ENCODE data around the gene ST6GALNAC3.
"Not testable (repeated sequence)": the region's sequence is repeated elsewhere in the genome, so short reads cannot be mapped to it uniquely, and the experiment has no call there.

ST6GALNAC3 gene

DNA sequence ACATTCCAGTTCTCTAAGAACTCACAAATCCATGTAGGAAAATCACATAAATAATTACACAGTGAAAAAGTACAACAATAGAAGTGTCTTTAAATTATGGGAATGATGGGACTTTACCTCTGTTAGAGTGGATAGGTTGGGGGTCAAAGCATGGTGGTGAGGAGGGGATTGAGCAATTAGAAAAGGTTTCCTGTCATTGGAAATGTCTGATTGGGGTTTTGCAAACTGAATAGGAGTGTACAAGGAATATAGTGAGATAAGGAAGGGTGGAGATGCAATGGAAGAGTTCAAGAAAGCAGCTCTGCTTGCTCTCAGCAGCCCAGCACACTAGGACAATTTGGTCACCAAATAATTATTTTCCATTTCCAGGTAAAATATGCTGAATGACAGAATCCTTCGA lies 238.8 kb downstream of the ST6GALNAC3 start:
- DNase-seq (ENCODE audit: insufficient read length, low spot score): no peak

DNA sequence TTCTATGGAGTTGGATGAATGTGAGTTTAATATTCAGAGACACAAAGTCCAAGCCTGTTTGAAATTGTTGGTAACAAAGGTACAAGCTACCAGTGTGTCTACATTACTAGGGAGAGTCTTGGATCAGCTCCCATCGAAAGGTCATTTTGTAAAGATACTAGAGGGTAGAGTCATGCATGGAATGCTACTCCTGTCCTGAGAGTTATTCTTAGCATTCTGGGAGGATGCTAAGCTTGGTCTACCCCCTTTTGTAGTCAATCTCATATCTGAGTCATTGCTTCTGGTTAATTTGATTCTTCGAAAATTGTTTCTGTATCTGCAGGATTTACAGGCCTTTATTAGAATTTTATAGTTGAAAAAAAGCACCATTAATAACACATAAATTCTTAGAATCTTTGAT lies 240.2 kb downstream of the ST6GALNAC3 start:
- FAIRE-seq (no peak), DNase-seq (ENCODE audit: insufficient read length, low spot score) (no peak)

More for the DNA sequence above, 238.8 kb downstream of the ST6GALNAC3 start:
- no peak for FAIRE-seq

DNA sequence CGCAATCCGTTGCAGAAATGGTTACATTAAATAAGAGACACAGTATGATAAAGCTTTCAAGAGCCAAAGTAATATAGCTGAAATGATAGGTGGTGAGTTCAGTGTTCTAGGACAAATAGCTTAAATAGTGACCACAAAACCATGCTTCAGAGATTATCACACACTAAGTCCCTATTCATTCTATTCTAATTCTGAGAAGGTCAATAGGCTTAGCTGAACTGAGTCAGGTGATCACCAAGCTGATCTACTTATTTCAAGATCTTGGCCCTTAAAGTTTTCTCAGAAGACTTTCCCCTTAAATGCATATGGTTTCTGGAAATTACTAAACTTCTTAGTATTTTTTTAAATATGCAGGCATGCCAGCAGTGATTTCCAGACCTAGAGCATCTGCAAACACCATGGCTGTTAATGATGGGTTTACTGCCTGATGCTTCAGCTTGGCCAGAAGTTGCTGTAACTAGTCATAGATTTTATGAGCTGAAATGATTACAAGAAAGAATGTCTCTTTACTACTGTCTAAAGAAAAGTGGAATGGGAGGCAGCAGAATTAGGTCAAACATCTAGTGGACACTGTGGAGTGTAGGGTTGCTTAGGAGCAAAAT lies 242.9 kb downstream of the ST6GALNAC3 start:
- no peak for FAIRE-seq
- no peak for DNase-seq (ENCODE audit: insufficient read length, low spot score)

DNA sequence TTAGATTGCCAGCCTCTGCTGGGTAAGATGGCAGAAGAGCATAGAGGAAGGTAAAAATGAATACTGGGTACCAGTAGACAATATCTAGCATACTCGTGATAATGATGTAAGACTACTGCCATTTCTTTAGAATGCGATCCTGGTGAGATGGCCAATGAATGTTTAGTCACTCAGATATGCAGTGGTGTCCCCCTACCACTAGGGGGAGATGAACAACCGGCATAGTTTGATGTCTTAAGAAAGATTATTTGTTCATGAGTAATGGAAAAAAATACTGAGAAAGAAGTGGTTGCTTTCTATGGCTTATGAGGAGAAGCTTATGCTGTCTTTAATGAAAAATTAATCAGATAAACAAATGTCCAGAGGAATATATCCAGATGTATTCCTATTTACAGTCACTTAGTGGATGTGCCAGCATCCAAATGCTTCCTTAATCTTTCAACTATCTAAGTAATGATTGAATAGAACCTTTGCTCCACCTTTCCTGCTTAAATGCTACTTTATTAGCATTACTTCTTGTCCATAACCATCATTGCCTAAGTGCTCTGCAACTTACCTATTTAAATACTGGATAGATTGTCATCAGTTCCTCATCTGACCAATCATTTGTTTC lies 256.6 kb downstream of the ST6GALNAC3 start:
- peak; percentile 17 for DNase-seq (ENCODE audit: insufficient read length, low spot score)
- FAIRE-seq: peak; percentile 88

DNA sequence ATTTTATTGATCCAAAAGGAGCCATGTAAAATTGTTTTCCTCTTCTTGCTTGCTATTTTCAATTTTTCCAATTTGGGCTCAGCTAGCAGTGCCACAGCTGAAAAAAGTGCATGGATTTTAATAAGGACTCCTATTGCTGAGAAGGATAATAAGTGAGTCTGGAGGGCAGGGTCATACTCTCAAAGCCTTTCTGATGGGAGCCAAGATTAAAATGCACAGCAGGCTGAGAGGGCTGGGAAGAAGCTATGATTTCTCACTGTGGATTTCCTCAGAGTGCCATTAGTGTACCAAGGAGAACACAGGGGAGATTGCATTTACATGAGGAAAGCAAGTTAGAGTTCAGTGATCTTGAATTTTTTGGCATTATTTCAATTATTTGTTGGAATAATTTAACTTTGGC lies 261.3 kb downstream of the ST6GALNAC3 start:
- DNase-seq (ENCODE audit: insufficient read length, low spot score): no peak
- FAIRE-seq: no peak

DNA sequence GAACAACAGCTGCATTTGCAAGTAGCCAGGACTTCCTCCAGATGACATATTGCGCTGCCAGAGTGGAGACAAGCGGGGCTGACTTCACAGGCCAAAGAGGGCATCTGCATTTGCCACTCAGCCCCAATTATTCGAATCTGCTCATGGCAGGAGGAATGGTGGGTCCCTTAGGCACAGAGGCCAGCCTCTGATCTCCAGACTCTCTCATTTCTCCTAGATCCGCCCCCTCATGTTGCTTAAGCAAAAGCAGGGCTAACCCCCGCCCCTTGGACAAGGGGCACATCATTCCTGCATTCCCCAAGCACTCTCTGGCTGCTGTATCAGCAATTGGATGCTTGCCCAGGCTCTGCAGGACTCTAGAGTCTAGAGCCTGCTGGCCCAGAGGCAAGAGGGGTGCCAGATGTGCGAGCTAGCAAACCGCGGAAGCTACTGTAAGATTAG lies 262.4 kb downstream of the ST6GALNAC3 start:
- FAIRE-seq: no peak
- no peak for DNase-seq (ENCODE audit: insufficient read length, low spot score)

DNA sequence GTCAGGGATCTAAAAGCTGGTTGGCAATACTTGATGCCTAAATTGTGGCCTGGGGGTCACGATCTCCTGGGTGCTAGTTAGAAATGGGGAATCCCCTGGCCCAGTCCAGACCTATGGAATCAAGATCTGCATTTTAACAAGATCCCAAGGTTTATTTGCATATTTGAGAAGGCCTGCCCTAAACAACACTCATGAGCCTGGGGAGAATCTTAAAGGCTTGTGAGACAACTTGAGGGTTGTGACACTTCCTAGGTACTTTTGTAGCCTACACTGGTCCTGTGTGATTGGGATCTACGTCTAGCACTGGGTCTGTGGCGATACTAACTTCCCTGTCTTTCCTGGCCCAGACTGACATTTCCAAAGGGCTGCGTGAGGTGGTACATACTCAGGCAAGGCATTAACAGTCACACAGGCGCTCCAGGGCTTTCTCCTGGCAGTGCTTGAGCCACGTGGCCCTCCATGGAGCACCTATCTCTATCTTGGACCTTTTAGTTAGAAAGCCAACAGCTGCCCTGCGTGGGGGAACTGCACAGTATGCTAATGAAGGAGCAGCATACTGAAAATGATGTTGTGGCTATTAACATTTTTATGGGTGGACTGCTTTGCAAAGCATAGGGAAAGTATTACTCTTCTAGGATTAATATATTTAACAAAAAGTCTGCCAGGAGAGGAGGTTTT lies 263.1 kb downstream of the ST6GALNAC3 start:
- no peak for DNase-seq (ENCODE audit: insufficient read length, low spot score)
- no peak for FAIRE-seq

DNA sequence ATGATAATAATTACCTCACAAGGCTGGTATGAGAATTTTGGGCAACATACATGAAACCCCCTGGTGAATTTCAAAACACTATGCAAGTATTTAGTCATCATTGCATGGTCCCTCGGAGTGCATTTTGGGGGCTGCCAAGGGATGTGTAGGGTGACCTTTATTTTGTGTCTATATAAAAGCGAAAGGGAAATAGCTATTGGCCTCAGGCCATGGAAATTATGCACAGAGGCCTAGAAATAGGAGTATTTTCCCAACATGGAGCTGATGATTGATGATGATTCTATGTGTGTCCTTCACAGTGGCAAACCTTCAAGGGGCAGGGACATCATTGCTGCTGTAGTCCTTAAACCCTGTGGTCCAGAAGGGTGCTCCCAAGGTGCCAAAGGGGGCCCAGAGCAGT lies 265.5 kb downstream of the ST6GALNAC3 start:
- no peak for DNase-seq (ENCODE audit: insufficient read length, low spot score)
- no peak for FAIRE-seq

DNA sequence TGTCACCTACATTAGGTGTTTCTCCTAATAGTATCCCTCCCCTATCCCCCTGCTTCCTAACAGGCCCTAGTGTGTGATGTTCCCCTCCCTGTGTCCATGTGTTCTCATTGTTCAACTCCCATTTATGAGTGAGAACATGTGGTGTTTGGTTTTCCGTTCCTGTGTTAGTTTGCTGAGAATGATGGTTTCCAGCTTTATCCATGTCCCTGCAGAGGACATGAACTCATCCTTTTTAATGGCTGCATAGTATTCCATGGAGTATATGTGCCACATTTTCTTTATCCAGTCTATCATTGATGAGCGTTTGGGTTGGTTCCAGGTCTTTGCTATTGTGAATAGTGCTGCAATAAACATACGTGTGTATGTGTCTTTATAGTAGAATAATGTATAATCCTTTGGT lies 267.3 kb downstream of the ST6GALNAC3 start:
- FAIRE-seq: not testable (repeated sequence)

DNA sequence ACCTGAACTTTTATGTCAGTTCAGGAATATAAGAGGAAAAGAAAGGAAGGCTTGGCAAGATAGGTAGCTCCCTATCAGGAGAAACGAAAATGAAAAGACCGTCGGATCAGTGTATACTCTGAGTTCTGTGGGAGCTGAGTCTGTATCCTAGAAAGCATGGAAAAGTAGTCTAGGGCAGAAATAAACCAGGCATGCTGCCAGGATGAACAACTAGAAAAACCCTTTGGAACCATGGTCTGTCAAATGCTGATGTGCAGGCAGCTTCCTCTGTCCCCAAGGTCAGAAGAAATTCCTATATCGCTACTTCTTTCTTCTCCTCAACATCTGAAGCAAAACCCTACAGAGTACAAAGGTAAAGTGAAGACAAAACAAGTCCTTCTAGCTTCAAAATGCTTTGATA lies 268.8 kb downstream of the ST6GALNAC3 start:
- no peak for DNase-seq (ENCODE audit: insufficient read length, low spot score)
- no peak for FAIRE-seq

More for the DNA sequence above, 267.3 kb downstream of the ST6GALNAC3 start:
- not testable (repeated sequence) for DNase-seq (ENCODE audit: insufficient read length, low spot score)

DNA sequence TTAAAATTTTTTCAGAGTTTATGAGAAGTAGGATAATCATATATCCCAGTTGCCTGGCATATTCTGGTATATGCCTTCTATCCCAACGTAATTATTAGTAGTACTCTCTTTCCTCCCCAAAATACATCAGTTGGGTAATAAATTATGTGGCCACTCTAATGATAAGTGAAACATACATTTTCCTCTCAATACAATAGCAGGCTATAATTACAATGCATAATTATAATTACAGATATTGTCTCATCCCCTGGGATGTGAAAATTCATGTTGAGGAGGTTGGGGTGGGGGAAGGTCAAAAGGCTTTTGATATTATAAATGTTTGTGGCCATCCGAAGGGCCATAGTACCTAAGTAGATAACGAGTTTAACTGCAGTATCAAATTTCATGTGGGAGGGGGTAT lies 277.1 kb downstream of the ST6GALNAC3 start:
- FAIRE-seq: no peak
- no peak for DNase-seq (ENCODE audit: insufficient read length, low spot score)

DNA sequence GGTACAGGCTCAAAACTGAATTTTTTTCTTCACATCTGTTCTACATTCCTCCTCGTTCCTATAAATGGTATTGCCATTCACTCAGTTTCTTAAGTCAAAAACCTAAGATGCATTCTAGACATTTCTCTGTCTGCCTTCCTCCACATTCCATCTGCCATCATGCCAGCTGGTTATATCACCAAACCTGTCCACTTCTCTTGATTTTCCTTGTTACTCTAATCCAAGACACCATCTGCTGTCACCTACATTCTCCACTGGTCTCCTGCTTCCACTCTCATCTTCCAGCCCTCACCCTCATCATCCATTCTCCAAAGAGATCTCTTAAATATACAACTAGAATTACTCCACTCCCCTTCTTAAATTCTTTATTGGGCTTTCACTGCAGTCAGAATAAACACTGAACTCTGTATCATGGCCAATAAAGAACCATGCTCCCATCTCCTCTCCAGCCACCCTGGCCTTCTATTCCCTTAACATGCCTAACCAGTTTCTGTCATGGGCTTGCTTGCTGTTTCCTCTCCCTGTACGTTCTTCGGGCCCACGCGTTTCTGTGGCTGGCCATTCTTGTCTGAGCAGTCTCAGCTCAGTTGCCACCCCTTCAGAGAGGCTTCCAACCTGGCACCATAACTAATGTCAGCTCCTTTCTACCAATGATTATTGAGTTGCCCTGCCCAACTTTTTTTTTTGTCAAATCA lies 278.3 kb downstream of the ST6GALNAC3 start:
- no peak for DNase-seq (ENCODE audit: insufficient read length, low spot score)
- FAIRE-seq: no peak

DNA sequence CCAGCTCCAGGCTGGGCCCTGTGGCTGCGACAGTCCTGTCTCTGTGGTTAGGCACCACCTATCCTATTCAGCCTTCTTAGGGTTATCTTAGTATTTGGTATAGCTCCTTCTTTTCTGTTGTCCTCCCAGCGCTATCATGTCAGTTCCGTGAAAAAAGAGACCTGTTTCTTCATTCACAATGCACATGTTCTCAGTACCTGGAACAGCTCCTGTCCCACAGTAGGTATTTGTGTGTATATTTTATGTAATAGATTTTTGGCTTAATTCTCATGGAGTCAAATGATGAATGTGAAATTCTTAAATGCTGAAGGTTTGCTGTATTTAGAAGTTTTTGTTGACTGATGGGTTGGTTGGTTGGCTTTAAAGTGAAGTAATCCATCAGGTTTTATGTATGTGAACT lies 279.7 kb downstream of the ST6GALNAC3 start:
- FAIRE-seq (no peak), DNase-seq (ENCODE audit: insufficient read length, low spot score) (no peak)

DNA sequence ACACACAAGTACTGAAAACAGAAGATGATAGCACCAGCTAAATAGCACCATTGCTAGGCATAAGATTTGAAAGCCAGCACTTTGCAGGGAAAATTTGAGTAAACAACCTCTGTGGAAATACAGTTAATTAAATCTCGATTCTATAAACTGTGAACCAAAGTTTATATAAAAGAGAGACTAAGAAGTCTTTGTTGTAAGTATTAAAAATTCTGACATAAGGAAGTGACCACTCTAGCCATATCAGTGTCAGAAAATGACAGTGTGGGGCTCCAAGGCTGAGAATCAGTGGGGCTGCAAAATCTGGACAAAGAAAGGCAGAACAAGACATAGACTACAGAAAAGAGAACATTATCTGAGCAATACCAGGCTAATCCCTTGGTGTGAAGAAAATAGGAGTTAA lies 292.2 kb downstream of the ST6GALNAC3 start:
- no peak for FAIRE-seq
- no peak for DNase-seq (ENCODE audit: insufficient read length, low spot score)

DNA sequence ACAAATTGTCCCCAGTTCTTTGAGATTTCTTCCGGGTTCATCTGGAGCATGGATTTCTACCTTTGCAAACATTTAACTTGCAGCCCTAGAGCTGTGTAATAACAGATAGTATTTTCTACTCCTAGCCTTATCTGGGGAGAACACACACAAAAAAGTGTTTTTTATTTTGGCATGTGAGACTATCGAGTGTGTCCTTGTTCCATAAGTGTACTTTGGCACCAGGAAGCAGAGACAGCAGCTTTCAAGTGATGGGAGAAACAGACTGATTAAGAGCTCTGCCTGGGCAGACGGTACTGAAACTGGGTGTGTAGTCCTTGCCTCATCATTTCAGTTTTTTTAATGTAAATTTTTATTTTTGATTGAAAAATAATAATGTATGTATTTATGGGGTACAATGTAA lies 297.4 kb downstream of the ST6GALNAC3 start:
- DNase-seq (ENCODE audit: insufficient read length, low spot score): no peak
- FAIRE-seq: no peak

DNA sequence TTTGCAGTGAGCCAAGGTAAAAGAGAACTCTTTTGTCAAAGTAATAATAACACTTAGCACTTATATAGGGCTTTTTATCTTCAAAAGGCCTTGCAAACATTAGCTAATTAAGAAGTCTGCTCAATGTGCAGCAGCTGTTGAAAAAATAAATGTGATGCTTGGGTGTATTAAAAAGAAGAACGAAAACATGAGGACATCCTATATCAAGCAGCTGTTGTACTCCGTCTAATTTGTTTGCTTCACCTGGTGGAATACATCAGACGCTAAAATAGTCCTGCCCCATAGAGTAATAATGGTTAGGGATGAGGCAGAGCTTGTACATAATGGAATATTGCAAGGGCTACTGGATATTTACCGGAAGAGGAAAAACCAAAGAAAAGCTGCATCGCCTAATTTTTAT lies 299.5 kb downstream of the ST6GALNAC3 start:
- no peak for FAIRE-seq
- DNase-seq (ENCODE audit: insufficient read length, low spot score): no peak

DNA sequence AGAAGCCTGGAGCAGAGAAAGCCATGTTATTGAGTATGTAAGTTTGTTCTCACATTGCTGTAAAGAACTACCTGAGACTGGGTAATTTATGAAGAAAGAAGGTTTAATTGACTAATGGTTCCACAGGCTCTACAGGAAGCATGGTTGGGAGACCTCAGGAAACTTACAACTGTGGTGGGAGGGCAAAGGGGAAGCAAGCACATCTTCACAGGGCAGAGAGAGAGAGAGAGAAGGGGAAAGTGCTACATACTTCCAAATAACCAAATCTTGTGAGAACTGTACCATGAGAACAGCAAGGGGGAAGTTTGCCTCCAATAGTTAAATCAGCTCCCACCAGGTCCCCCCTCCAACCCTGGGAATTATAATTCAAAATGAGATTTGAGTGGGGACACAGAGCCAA lies 302.7 kb downstream of the ST6GALNAC3 start:
- FAIRE-seq: no peak
- DNase-seq (ENCODE audit: insufficient read length, low spot score): no peak

DNA sequence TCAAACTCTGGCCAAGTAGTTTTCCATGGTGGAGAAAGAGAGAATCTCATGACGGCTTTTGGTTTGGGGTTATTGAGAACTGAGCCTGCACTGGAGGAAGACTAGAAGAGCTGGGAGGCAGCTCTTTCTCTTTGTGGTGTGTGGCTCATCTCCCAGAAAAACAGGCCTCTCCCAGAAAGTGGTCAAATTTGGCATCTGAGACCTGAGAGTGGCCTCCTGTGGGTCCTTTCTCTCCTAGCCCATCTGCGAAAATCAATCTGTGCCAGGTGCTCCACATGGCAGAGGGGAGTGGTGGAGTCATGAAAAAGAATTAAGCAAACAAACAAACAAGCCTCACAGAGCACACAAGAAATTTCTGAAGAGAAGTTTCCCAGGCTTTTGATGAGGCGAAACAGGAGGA lies 305.0 kb downstream of the ST6GALNAC3 start:
- FAIRE-seq (no peak), DNase-seq (ENCODE audit: insufficient read length, low spot score) (no peak)

DNA sequence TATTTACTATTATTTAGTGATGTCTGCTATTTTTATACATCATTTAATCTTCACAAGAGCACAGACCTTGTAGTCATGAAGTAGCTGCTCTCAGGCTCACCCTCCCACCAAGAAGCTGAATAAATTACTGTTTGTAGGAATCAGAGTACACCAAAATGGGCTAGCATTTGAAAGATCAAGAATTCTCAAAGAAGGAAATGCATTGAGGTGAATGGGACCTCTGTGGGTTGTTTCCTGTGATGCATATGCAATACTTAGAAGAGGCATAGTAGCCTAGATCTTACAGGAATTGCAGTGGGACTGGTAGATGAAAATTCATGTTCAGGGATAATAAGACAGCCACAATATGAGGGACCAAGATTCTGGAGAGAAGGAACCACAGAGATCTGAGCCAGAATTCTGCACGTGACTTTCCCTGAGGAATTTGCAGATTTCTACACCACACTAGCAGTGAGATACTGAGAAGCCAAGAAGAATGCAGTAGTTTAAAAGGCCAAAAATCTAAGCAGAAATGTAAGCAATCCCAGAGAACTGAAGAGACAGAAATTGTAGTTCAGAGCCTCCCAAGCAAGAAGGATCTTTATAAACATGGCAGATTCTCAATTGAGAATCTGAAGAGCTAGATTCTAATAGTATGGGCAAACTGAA lies 307.0 kb downstream of the ST6GALNAC3 start:
- no peak for DNase-seq (ENCODE audit: insufficient read length, low spot score)
- FAIRE-seq: no peak

DNA sequence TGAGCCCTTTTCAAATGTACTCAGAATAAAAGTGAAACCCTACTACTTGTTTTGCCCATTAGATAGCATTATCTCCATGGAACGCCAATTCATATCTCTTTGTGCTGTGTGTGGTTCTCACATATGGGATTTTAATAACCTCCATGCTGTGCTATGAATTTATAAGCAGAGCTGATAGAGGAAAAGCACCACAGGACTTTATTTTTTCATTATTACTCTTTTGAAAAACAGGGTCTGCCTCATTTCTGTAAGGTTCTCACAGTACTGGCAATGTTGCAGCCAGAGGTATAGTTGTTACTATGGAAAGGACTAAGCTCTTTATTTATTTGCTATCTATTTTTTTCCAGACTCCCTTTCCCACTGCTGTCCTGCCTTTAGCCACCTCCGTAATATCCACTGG lies 313.7 kb downstream of the ST6GALNAC3 start:
- DNase-seq (ENCODE audit: insufficient read length, low spot score) (no peak), FAIRE-seq (no peak)

DNA sequence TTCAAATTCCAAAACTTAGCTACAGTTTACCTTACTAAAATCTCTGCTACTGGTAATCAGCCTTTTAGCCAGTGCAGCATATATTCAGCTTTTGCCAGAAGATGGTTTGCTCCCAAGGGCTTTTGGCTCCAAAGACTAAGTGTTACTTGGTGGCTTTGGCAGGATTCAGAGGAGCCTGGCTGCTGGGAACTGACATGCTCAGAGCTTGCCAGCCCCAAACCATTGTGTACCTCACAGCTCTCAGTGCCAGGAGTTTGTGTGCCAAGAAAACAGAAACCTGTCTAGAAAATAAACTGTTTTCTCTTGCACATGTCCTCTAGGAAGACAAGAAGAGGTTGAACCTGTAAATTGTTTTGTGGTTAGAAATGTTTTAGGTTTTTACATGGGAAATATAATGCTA lies 315.9 kb downstream of the ST6GALNAC3 start:
- FAIRE-seq (no peak), DNase-seq (ENCODE audit: insufficient read length, low spot score) (no peak)

Measured in GM19239 (cell line).